WTC11 (cell line): ENCODE measurements around the gene IL11RA. TPM values are rescaled to one million over a fixed set of nuclear protein-coding genes. Genes with fewer than 3 reads are reported as not detected.

Experiments used
- ATAC-seq: fragments of 200-7000 bp; cut with Tn5 transposase; 2 replicates; pipeline ENCODE4 v1.10.0; 2021; ENCODE audit warnings: mild to moderate bottlenecking, moderate library complexity
- CTCF ChIA-PET: fragments of 300-600 bp; sonication (Branson Sonifier 250); formaldehyde crosslinking; loops from one replicate; lab custom pipeline; 2021; ENCODE audit warnings: antibody characterized with exemption; lab: Charles Lee
- POLR2A ChIA-PET: fragments of 350-600 bp; sonication (Branson Sonifier 250); formaldehyde crosslinking; loops from one replicate; lab custom pipeline; 2021; ENCODE audit warnings: antibody characterized with exemption; lab: Charles Lee
- DNase-seq: peaks from one replicate; pipeline ENCODE4 v3.0.0; 2021; ENCODE audit warnings: low spot score
- H3K27ac Mint-ChIP-seq: 2 replicates; pipeline ENCODE4 v1.8.0; 2021; ENCODE audit warnings: mixed read lengths
- H3K27me3 Mint-ChIP-seq: 2 replicates; pipeline ENCODE4 v1.8.0; 2021; ENCODE audit warnings: low read depth, mild to moderate bottlenecking, moderate library complexity, mixed read lengths
- H3K36me3 Mint-ChIP-seq: 2 replicates; pipeline ENCODE4 v1.8.0; 2021; ENCODE audit warnings: mixed read lengths
- H3K4me1 Mint-ChIP-seq: 2 replicates; pipeline ENCODE4 v1.8.0; 2022; ENCODE audit warnings: mixed read lengths
- H3K4me3 Mint-ChIP-seq: 2 replicates; pipeline ENCODE4 v1.8.0; 2021; ENCODE audit warnings: mild to moderate bottlenecking, moderate library complexity, mixed read lengths
- H3K9me3 Mint-ChIP-seq: 2 replicates; pipeline ENCODE4 v1.8.0; 2021; ENCODE audit warnings: mixed read lengths
- AR ChIP-seq: fragments of 250-450 bp; sonication (Bioruptor Pico); IDR thresholded peaks from 2 replicates; pipeline ENCODE4 v1.9.0; 2021; ENCODE audit warnings: mild to moderate bottlenecking
- ELF4 ChIP-seq: sonication (generic); formaldehyde crosslinking; IDR thresholded peaks from 2 replicates; pipeline ENCODE4 v1.8.1; 2022; ENCODE audit warnings: low read depth, mild to moderate bottlenecking, moderate library complexity, missing genetic modification reagents
- FOXK1 ChIP-seq: sonication (generic); formaldehyde crosslinking; IDR thresholded peaks from 2 replicates; pipeline ENCODE4 v1.8.0; 2022; ENCODE audit warnings: mild to moderate bottlenecking, moderate library complexity, missing genetic modification reagents
- FOXP1 ChIP-seq: sonication (generic); formaldehyde crosslinking; IDR thresholded peaks from 2 replicates; pipeline ENCODE4 v1.8.0; 2022; ENCODE audit warnings: missing genetic modification reagents, mild to moderate bottlenecking, moderate library complexity, borderline replicate concordance
- HMGA2 ChIP-seq: fragments of 250-450 bp; sonication (Bioruptor Pico); IDR thresholded peaks from 2 replicates; pipeline ENCODE4 v1.4.0; 2021; ENCODE audit warnings: mild to moderate bottlenecking, moderate library complexity
- MYBL2 ChIP-seq: sonication (generic); formaldehyde crosslinking; IDR thresholded peaks from 2 replicates; pipeline ENCODE4 v1.8.1; 2023; ENCODE audit warnings: mild to moderate bottlenecking, moderate library complexity, missing genetic modification reagents
- OVOL2 ChIP-seq: fragments of 250-450 bp; sonication (Bioruptor Pico); IDR thresholded peaks from 2 replicates; pipeline ENCODE4 v1.9.0; 2021; ENCODE audit warnings: mild to moderate bottlenecking, borderline replicate concordance
- RORB ChIP-seq: fragments of 250-450 bp; sonication (Bioruptor Pico); IDR thresholded peaks from 2 replicates; pipeline ENCODE4 v1.9.0; 2021; ENCODE audit warnings: mild to moderate bottlenecking
- total RNA-seq: library from RNA; stranded (reverse); gene quantifications from 3 replicates; pipeline ENCODE4 v1.2.3, GENCODE V29; 2021
- TF ChIP-seq, protein P1 (sequence below): sonication (generic); formaldehyde crosslinking; IDR thresholded peaks from 2 replicates; pipeline ENCODE4 v1.8.0; 2022; ENCODE audit warnings: mild to moderate bottlenecking, missing genetic modification reagents
- TF ChIP-seq, protein P2 (sequence below): sonication (generic); formaldehyde crosslinking; IDR thresholded peaks from 2 replicates; pipeline ENCODE4 v1.8.1; 2022; ENCODE audit warnings: low read depth, missing genetic modification reagents, borderline replicate concordance
- TF ChIP-seq, protein P3 (sequence below): sonication (generic); formaldehyde crosslinking; IDR thresholded peaks from 2 replicates; pipeline ENCODE4 v1.8.0; 2022; ENCODE audit warnings: mild to moderate bottlenecking, missing genetic modification reagents
- TF ChIP-seq, protein P4 (sequence below): fragments of 200-600 bp; IDR thresholded peaks from 2 replicates; pipeline ENCODE4 v1.8.0; 2022; ENCODE audit warnings: antibody characterized with exemption
- TF ChIP-seq, protein P5 (sequence below): sonication (generic); formaldehyde crosslinking; IDR thresholded peaks from 2 replicates; pipeline ENCODE4 v1.8.1; 2022; ENCODE audit warnings: missing genetic modification reagents, borderline replicate concordance

IL11RA gene
- total RNA-seq, 1 experiment from 2014 or later, result 8.6 TPM

GRCh38 chr9:34611811-34612787 lies 39.9 kb upstream of the IL11RA start, which contains the start of gene RPP25L (continued):
- TF ChIP-seq, protein P1, sequence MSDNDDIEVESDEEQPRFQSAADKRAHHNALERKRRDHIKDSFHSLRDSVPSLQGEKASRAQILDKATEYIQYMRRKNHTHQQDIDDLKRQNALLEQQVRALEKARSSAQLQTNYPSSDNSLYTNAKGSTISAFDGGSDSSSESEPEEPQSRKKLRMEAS (CRISPR knock-in tag), result peak; percentile 63; the same call in 1 of the 2 replicates
- TF ChIP-seq, protein P2, sequence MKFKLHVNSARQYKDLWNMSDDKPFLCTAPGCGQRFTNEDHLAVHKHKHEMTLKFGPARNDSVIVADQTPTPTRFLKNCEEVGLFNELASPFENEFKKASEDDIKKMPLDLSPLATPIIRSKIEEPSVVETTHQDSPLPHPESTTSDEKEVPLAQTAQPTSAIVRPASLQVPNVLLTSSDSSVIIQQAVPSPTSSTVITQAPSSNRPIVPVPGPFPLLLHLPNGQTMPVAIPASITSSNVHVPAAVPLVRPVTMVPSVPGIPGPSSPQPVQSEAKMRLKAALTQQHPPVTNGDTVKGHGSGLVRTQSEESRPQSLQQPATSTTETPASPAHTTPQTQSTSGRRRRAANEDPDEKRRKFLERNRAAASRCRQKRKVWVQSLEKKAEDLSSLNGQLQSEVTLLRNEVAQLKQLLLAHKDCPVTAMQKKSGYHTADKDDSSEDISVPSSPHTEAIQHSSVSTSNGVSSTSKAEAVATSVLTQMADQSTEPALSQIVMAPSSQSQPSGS (CRISPR knock-in tag), result no peak
- TF ChIP-seq, protein P3, sequence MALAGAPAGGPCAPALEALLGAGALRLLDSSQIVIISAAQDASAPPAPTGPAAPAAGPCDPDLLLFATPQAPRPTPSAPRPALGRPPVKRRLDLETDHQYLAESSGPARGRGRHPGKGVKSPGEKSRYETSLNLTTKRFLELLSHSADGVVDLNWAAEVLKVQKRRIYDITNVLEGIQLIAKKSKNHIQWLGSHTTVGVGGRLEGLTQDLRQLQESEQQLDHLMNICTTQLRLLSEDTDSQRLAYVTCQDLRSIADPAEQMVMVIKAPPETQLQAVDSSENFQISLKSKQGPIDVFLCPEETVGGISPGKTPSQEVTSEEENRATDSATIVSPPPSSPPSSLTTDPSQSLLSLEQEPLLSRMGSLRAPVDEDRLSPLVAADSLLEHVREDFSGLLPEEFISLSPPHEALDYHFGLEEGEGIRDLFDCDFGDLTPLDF (CRISPR knock-in tag), result no peak
- no peak for TF ChIP-seq ELF4 (CRISPR knock-in tag)
- no peak for TF ChIP-seq OVOL2
- no peak for TF ChIP-seq AR (CRISPR knock-in tag)
- TF ChIP-seq FOXP1, result no peak; the same call in 1 of the 2 replicates
- TF ChIP-seq FOXK1 (CRISPR knock-in tag), result 0 out of 2 replicates have a peak, but pooled peaks have one; percentile 25
- TF ChIP-seq RORB, result no peak

- H3K9me3 Mint-ChIP-seq, result no peaks in the 10 kb centered on the region
- ATAC-seq, result peak; percentile 63
- H3K4me1 Mint-ChIP-seq, result peaks cover 20% of the 10 kb centered on the region
- TF ChIP-seq MYBL2 (CRISPR knock-in tag) (no peak), HMGA2 (CRISPR knock-in tag) (no peak), FOXK1 (CRISPR knock-in tag) (no peak)
- TF ChIP-seq, protein P4, sequence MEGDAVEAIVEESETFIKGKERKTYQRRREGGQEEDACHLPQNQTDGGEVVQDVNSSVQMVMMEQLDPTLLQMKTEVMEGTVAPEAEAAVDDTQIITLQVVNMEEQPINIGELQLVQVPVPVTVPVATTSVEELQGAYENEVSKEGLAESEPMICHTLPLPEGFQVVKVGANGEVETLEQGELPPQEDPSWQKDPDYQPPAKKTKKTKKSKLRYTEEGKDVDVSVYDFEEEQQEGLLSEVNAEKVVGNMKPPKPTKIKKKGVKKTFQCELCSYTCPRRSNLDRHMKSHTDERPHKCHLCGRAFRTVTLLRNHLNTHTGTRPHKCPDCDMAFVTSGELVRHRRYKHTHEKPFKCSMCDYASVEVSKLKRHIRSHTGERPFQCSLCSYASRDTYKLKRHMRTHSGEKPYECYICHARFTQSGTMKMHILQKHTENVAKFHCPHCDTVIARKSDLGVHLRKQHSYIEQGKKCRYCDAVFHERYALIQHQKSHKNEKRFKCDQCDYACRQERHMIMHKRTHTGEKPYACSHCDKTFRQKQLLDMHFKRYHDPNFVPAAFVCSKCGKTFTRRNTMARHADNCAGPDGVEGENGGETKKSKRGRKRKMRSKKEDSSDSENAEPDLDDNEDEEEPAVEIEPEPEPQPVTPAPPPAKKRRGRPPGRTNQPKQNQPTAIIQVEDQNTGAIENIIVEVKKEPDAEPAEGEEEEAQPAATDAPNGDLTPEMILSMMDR, result peak; percentile 78
- TF ChIP-seq, all 79 proteins: peak for 1
- Mint-ChIP-seq H3K36me3 (no peaks in the 10 kb centered on the region), H3K27me3 (peaks cover 11% of the 10 kb centered on the region), H3K27ac (peak overlapping the region; percentile 43), H3K4me3 (peak overlapping the region; percentile 82)
- ChIA-PET CTCF (interaction anchor here (0.5 to 3.6 kb wide), 25 partner anchors 8 to 1552 kb away, joined by 3 to 26 read pairs (median 5); partner anchors contain the start of genes ARID3C, DCTN3, GALT and IL11RA), POLR2A (interaction anchor here (1.0 kb wide), 1 partner anchor 25 kb away, joined by 3 read pairs; the partner anchor contains the start of gene SIGMAR1)
- peak; percentile 85 for DNase-seq
Measured at GRCh38 chr9:34612788-34613390, 39.1 kb upstream of the IL11RA start.

- Mint-ChIP-seq H3K9me3 (no peaks in the 10 kb centered on the region), H3K27ac (no peak overlapping the region), H3K4me3 (no peak overlapping the region), H3K4me1 (peaks cover 25% of the 10 kb centered on the region), H3K27me3 (peaks cover 24% of the 10 kb centered on the region), H3K36me3 (no peaks in the 10 kb centered on the region)
- DNase-seq, result no peak
- no peak for ATAC-seq
- POLR2A ChIA-PET, result no interaction called here
- TF ChIP-seq, protein P5, sequence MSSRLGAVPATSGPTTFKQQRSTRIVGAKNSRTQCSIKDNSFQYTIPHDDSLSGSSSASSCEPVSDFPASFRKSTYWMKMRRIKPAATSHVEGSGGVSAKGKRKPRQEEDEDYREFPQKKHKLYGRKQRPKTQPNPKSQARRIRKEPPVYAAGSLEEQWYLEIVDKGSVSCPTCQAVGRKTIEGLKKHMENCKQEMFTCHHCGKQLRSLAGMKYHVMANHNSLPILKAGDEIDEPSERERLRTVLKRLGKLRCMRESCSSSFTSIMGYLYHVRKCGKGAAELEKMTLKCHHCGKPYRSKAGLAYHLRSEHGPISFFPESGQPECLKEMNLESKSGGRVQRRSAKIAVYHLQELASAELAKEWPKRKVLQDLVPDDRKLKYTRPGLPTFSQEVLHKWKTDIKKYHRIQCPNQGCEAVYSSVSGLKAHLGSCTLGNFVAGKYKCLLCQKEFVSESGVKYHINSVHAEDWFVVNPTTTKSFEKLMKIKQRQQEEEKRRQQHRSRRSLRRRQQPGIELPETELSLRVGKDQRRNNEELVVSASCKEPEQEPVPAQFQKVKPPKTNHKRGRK (CRISPR knock-in tag), result no peak
- CTCF ChIA-PET, result interaction anchor here (1.3 to 1.5 kb wide), 2 partner anchors 11 to 19 kb away, joined by 5 to 7 read pairs; no protein-coding TSS in a partner anchor
Measured at GRCh38 chr9:34615132-34615531, 36.9 kb upstream of the IL11RA start.
